PC-9 (cell line): ENCODE results near the gene ST8SIA1.

Experiments
- EZH2 ChIP-seq: fragments of 200-600 bp; sonication (generic); IDR thresholded peaks from 2 replicates; pipeline ENCODE4 v1.8.0; 2017; ENCODE audit warnings: antibody characterized with exemption, low read depth
- TF ChIP-seq, protein P1 (sequence below): fragments of 200-600 bp; sonication (generic); conservative IDR thresholded peaks from 2 replicates; pipeline ENCODE4 v1.6.1; 2017; ENCODE audit warnings: mixed run types, antibody characterized with exemption, mild to moderate bottlenecking, moderate library complexity

DNA sequence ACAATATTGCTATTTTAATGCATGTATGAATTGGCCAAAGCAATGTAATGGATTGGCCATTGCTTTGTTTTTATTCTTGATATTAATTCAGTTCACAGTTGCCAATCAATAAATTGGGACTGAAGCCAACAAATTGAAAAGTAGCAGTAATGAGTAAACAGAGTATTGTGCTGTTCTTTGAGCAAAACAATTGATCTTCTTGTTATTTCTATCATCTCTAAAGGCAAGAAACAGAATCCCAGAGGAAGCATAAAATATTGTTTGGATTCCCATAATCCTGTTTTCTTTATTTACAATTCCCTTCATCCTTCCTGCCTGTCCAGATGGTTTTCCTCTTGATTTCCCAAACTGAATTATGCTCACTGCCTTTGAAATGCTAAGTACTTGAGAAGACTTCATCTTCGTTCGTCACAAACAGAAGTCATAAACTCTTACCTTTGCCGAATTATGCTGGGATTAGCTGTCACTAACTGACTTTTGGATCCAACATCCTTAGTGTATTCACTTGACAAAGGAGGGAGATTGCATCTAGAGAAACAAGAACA is 85.9 kb downstream of the ST8SIA1 start:
- TF ChIP-seq, protein P1, sequence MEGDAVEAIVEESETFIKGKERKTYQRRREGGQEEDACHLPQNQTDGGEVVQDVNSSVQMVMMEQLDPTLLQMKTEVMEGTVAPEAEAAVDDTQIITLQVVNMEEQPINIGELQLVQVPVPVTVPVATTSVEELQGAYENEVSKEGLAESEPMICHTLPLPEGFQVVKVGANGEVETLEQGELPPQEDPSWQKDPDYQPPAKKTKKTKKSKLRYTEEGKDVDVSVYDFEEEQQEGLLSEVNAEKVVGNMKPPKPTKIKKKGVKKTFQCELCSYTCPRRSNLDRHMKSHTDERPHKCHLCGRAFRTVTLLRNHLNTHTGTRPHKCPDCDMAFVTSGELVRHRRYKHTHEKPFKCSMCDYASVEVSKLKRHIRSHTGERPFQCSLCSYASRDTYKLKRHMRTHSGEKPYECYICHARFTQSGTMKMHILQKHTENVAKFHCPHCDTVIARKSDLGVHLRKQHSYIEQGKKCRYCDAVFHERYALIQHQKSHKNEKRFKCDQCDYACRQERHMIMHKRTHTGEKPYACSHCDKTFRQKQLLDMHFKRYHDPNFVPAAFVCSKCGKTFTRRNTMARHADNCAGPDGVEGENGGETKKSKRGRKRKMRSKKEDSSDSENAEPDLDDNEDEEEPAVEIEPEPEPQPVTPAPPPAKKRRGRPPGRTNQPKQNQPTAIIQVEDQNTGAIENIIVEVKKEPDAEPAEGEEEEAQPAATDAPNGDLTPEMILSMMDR = no peak
- no peak for TF ChIP-seq EZH2
